Neural cell (in vitro differentiated cells): Measurements from ENCODE around the gene IFT22. TPM values are rescaled to one million over a fixed set of nuclear protein-coding genes. Genes with fewer than 3 reads are reported as not detected.

ENCODE experiments used
- H2AFZ ChIP-seq: fragments of 200-600, 300-800 bp; sonication (generic), shearing (Covaris generic); 2 replicates; pipeline ENCODE4 v1.6.0; 2014; ENCODE audit warnings: low read depth, mild to moderate bottlenecking, antibody characterized with exemption, low read length, moderate library complexity
- H3F3A ChIP-seq: fragments of 200-600 bp; shearing (Covaris generic); 2 replicates; pipeline ENCODE4 v1.6.1; 2016; ENCODE audit warnings: mild to moderate bottlenecking, moderate library complexity, mixed read lengths, antibody characterized with exemption, low read length; ENCODE audit not compliant: insufficient read depth, poor library complexity, severe bottlenecking
- H3K27ac ChIP-seq: fragments of 200-600, 300-800 bp; sonication (generic), shearing (Covaris generic); 2 replicates; pipeline ENCODE4 v1.5.1; 2014; ENCODE audit warnings: mild to moderate bottlenecking, low read length, moderate library complexity
- H3K27me3 ChIP-seq: fragments of 300-800, 200-600 bp; sonication (generic), shearing (Covaris generic); 2 replicates; pipeline ENCODE4 v1.6.0; 2014; ENCODE audit warnings: mild to moderate bottlenecking, low read depth, low read length, moderate library complexity; ENCODE audit not compliant: insufficient read depth
- H3K36me3 ChIP-seq: fragments of 300-800, 200-600 bp; sonication (generic), shearing (Covaris generic); 2 replicates; pipeline ENCODE4 v1.5.1; 2014; ENCODE audit warnings: mild to moderate bottlenecking, antibody characterized with exemption, low read length, moderate library complexity; ENCODE audit not compliant: insufficient read depth
- H3K4me2 ChIP-seq: fragments of 300-800, 200-600 bp; sonication (generic), shearing (Covaris generic); 2 replicates; pipeline ENCODE4 v1.6.0; 2014; ENCODE audit warnings: mild to moderate bottlenecking, low read length
- H3K4me3 ChIP-seq: fragments of 300-800, 200-600 bp; sonication (generic), shearing (Covaris generic); 2 replicates; pipeline ENCODE4 v1.5.1; 2014; ENCODE audit warnings: mild to moderate bottlenecking, low read length, moderate library complexity
- H3K79me2 ChIP-seq: fragments of 200-600 bp; shearing (Covaris generic); replicated peaks from 2 replicates; pipeline ENCODE4 v1.6.0; 2014; ENCODE audit warnings: mild to moderate bottlenecking, low read length, moderate library complexity; ENCODE audit not compliant: insufficient read depth
- H3K9ac ChIP-seq: fragments of 300-800, 200-600 bp; sonication (generic), shearing (Covaris generic); 2 replicates; pipeline ENCODE4 v1.6.1; 2016; ENCODE audit warnings: mild to moderate bottlenecking, low read length, mixed read lengths
- H3K9me2 ChIP-seq: fragments of 200-600 bp; shearing (Covaris generic); 2 replicates; pipeline ENCODE4 v1.6.1; 2016; ENCODE audit warnings: mild to moderate bottlenecking, low read length, mixed read lengths; ENCODE audit not compliant: insufficient read depth
- H3K9me3 ChIP-seq: fragments of 200-600, 300-800 bp; sonication (generic), shearing (Covaris generic); 2 replicates; pipeline ENCODE4 v1.6.1; 2016; ENCODE audit warnings: mild to moderate bottlenecking, mixed run types, low read length, moderate library complexity, mixed read lengths
- H4K20me1 ChIP-seq: fragments of 200-600 bp; shearing (Covaris generic); 2 replicates; pipeline ENCODE4 v1.6.1; 2016; ENCODE audit warnings: mild to moderate bottlenecking, mixed run types; ENCODE audit not compliant: insufficient read depth
- EP300 ChIP-seq: fragments of 450-650 bp; conservative IDR thresholded peaks from 2 replicates; pipeline ENCODE4 v1.6.1; 2014; ENCODE audit warnings: antibody characterized with exemption, mild to moderate bottlenecking, moderate library complexity; ENCODE audit not compliant: poor library complexity, severe bottlenecking
- EZH2 ChIP-seq: fragments of 200-600, 300-800 bp; shearing (Covaris generic), sonication (generic); IDR thresholded peaks from 2 replicates; pipeline ENCODE4 v1.6.1; 2014; ENCODE audit warnings: antibody characterized with exemption, low read length, borderline replicate concordance, mild to moderate bottlenecking; ENCODE audit not compliant: insufficient read depth, poor library complexity, severe bottlenecking
- MXI1 ChIP-seq: fragments of 450-650 bp; conservative IDR thresholded peaks from 2 replicates; pipeline ENCODE4 v1.6.1; 2014; ENCODE audit warnings: antibody characterized with exemption, mild to moderate bottlenecking; ENCODE audit not compliant: poor library complexity, severe bottlenecking
- POLR2AphosphoS5 ChIP-seq: IDR thresholded peaks from 2 replicates; pipeline ENCODE4 v1.6.1; 2012
- RAD21 ChIP-seq: fragments of 450-650 bp; conservative IDR thresholded peaks from 2 replicates; pipeline ENCODE4 v1.6.1; 2014; ENCODE audit warnings: antibody characterized with exemption, mild to moderate bottlenecking, moderate library complexity
- SMC3 ChIP-seq: fragments of 450-650 bp; conservative IDR thresholded peaks from 2 replicates; pipeline ENCODE4 v1.6.1; 2014; ENCODE audit warnings: antibody characterized with exemption, mild to moderate bottlenecking, moderate library complexity; ENCODE audit not compliant: poor library complexity
- TAF1 ChIP-seq: IDR thresholded peaks from 2 replicates; pipeline ENCODE4 v1.6.1; 2012; ENCODE audit warnings: low read depth
- polyA plus RNA-seq: library from polyadenylated mRNA; depleted of rRNA; stranded (reverse); fragments of >200 nt; gene quantifications from 2 replicates; pipeline ENCODE4 v1.2.3, GENCODE V29; 2014
- TF ChIP-seq, protein P1 (sequence below): IDR thresholded peaks from 2 replicates; pipeline ENCODE4 v1.6.1; 2012; ENCODE audit warnings: borderline replicate concordance
- TF ChIP-seq, protein P2 (sequence below): fragments of 450-650 bp; IDR thresholded peaks from 2 replicates; pipeline ENCODE4 v1.5.1; 2014; ENCODE audit warnings: antibody characterized with exemption, mild to moderate bottlenecking, moderate library complexity; ENCODE audit not compliant: poor library complexity, severe bottlenecking

IFT22 gene
- polyA plus RNA-seq, 1 donor from 2014 or later, result 50.9 TPM

DNA sequence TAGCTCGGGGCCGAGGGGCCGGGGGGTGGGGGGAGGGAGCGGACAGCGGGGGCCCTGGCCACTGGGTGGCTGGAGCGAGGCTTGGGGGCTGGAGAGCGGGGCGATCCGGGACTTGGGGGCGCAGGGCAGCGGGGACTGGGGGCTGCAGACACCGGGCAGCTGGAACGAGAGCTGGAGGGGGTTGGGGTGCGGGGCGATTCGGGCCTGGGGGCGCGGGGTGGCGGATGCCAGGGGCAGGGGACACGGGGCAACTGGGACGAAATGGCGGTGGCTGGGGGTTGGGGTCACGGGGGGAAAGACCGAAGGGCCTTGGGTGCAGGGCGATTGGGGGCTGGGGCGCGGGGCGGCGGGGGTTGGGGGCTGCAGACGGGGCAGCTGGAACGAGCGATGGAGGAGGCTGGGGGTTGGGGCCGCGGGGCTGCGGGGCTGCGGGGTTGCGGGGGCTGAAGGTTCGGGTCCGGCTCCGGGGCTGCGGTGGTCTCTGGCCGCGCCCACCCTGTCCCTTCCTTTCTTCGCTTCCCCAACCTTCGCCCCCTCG is 41.7 kb upstream of the IFT22 start:
- no peak for TF ChIP-seq EZH2
- no peak for TF ChIP-seq POLR2AphosphoS5
- no peak for TF ChIP-seq RAD21
- no peak for TF ChIP-seq EP300
- TF ChIP-seq, protein P1, sequence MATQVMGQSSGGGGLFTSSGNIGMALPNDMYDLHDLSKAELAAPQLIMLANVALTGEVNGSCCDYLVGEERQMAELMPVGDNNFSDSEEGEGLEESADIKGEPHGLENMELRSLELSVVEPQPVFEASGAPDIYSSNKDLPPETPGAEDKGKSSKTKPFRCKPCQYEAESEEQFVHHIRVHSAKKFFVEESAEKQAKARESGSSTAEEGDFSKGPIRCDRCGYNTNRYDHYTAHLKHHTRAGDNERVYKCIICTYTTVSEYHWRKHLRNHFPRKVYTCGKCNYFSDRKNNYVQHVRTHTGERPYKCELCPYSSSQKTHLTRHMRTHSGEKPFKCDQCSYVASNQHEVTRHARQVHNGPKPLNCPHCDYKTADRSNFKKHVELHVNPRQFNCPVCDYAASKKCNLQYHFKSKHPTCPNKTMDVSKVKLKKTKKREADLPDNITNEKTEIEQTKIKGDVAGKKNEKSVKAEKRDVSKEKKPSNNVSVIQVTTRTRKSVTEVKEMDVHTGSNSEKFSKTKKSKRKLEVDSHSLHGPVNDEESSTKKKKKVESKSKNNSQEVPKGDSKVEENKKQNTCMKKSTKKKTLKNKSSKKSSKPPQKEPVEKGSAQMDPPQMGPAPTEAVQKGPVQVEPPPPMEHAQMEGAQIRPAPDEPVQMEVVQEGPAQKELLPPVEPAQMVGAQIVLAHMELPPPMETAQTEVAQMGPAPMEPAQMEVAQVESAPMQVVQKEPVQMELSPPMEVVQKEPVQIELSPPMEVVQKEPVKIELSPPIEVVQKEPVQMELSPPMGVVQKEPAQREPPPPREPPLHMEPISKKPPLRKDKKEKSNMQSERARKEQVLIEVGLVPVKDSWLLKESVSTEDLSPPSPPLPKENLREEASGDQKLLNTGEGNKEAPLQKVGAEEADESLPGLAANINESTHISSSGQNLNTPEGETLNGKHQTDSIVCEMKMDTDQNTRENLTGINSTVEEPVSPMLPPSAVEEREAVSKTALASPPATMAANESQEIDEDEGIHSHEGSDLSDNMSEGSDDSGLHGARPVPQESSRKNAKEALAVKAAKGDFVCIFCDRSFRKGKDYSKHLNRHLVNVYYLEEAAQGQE, result no peak
- TF ChIP-seq SMC3, result no peak
- TF ChIP-seq TAF1, result no peak
- no peak for TF ChIP-seq MXI1
- TF ChIP-seq, protein P2, sequence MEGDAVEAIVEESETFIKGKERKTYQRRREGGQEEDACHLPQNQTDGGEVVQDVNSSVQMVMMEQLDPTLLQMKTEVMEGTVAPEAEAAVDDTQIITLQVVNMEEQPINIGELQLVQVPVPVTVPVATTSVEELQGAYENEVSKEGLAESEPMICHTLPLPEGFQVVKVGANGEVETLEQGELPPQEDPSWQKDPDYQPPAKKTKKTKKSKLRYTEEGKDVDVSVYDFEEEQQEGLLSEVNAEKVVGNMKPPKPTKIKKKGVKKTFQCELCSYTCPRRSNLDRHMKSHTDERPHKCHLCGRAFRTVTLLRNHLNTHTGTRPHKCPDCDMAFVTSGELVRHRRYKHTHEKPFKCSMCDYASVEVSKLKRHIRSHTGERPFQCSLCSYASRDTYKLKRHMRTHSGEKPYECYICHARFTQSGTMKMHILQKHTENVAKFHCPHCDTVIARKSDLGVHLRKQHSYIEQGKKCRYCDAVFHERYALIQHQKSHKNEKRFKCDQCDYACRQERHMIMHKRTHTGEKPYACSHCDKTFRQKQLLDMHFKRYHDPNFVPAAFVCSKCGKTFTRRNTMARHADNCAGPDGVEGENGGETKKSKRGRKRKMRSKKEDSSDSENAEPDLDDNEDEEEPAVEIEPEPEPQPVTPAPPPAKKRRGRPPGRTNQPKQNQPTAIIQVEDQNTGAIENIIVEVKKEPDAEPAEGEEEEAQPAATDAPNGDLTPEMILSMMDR, result no peak
- Histone ChIP-seq H3F3A (no peaks in the 10 kb centered on the region), H4K20me1 (no peaks in the 10 kb centered on the region), H3K4me2 (no peak overlapping the region), H3K9me3 (no peaks in the 10 kb centered on the region), H3K79me2 (peaks cover 12% of the 10 kb centered on the region), H2AFZ (peak overlapping the region; percentile 73), H3K9ac (peak overlapping the region; percentile 96), H3K4me3 (peak overlapping the region; percentile 97), H3K27ac (peak overlapping the region; percentile 80), H3K36me3 (no peaks in the 10 kb centered on the region), H3K9me2 (no peaks in the 10 kb centered on the region), H3K27me3 (no peaks in the 10 kb centered on the region)

DNA sequence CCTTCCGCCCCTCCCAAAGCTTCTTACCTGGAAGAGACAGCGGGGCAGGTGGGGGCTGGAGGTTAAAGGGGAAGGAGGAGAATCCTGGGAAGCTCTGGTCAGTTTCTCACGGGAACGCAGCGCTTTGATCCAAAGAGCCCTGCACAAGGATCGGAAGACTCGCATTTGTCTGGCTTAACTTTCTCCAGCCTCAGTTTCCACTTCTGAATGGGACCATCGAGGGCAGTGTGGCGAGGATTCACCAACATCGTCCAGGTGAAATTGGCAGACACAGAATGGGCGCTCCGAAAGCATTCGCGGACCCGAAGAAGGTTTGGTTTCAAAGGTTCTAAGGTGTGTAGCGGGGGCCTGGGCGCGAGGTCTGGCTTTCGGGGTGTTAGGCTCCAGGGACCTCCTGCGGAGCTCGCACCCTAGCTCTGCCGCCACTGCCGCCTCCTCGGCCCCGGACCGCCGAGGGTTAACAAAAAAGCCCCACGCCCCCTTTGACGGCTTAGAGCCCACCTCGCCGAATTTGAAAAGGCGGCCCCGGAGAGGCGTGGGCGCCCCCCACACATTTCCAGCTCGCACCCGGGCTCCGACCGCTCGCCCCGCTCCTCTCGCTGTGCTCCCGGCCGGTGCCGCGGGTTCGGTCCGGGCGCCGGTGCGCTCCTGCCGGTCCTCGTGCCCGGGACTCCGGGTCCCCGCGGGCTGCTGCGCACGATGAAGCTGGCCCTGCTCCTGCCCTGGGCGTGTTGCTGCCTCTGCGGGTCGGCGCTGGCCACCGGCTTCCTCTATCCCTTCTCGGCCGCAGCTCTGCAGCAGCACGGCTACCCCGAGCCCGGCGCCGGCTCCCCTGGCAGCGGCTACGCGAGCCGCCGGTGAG is 41.0 kb upstream of the IFT22 start, which contains the start of gene COL26A1:
TSS of gene COL26A1 (plus strand) at position 542 of the 862 bp plus-strand sequence. CDS start at position 700, 158 bp downstream.
- peak within 1 kb of the TSS; percentile 96 for H3K9ac ChIP-seq
- no peaks in the 10 kb centered on the region for H3K36me3 ChIP-seq
- TF ChIP-seq EP300, result no peak
- TF ChIP-seq, protein P1, result peak; percentile 68
- TF ChIP-seq MXI1, result peak; percentile 82
- no peak for TF ChIP-seq EZH2
- peak within 1 kb of the TSS; percentile 89 for H3K4me2 ChIP-seq
- H4K20me1 ChIP-seq, result no peaks in the 10 kb centered on the region
- no peaks in the 10 kb centered on the region for H3K9me3 ChIP-seq
- H3K9me2 ChIP-seq, result no peaks in the 10 kb centered on the region
- peaks cover 12% of the 10 kb centered on the region for H3K79me2 ChIP-seq
- H3K4me3 ChIP-seq, result peak within 1 kb of the TSS; percentile 97
- H3K27ac ChIP-seq, result peak within 1 kb of the TSS; percentile 80
- no peaks in the 10 kb centered on the region for H3K27me3 ChIP-seq
- peak within 1 kb of the TSS; percentile 73 for H2AFZ ChIP-seq
- no peaks in the 10 kb centered on the region for H3F3A ChIP-seq
